ENCODE data around the gene CYTH3.

The CYTH3 gene

DNA sequence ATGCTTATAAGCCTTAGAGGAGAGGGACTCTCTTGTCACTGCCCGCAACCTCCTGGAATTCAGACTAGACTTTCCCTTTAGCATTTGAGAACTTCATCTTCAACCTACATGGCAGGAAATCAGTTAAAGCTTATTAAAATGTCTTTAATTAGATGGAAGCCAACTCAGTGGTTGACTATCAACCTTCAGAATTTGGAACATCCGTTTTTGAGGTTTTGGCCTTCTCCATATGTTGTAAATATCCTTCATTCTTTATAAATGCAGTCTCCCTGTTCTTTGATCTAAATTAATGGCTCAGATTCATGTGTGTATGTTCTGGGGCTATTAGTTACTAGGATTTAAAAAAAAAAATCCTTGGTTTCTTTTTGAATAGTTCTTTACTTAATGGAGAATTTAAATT is 156.2 kb downstream of the CYTH3 start:
- Histone ChIP-seq H3K9ac (ENCODE audit: low read depth in 1 of 2, low read length in 2 of 2) (no peak overlapping the region), H3K36me3 (ENCODE audit: control insufficient read depth in 2 of 2, insufficient read depth in 2 of 2, low read length in 2 of 2) (peaks cover 30 to 38% of the 10 kb centered on the region in 2 donors), H3K27me3 (ENCODE audit: control insufficient read depth in 2 of 2, insufficient read depth in 2 of 2, low read length in 2 of 2) (no peaks in the 10 kb centered on the region), H3K27ac (ENCODE audit: low read depth in 2 of 2, low read length in 2 of 2) (no peak overlapping the region), H3K4me1 (ENCODE audit: control insufficient read depth in 2 of 2, insufficient read depth in 2 of 2, low read length in 2 of 2) (no peaks in the 10 kb centered on the region), H3K9me3 (ENCODE audit: control insufficient read depth in 2 of 2, low read length in 2 of 2) (peaks cover 0 to 2% of the 10 kb centered on the region in 2 donors), H3K4me3 (ENCODE audit: low read length in 2 of 2) (no peak overlapping the region)

Data from mucosa of rectum (tissue), 2 donors.